ENCODE results near the gene CEP97.

CEP97 gene

DNA sequence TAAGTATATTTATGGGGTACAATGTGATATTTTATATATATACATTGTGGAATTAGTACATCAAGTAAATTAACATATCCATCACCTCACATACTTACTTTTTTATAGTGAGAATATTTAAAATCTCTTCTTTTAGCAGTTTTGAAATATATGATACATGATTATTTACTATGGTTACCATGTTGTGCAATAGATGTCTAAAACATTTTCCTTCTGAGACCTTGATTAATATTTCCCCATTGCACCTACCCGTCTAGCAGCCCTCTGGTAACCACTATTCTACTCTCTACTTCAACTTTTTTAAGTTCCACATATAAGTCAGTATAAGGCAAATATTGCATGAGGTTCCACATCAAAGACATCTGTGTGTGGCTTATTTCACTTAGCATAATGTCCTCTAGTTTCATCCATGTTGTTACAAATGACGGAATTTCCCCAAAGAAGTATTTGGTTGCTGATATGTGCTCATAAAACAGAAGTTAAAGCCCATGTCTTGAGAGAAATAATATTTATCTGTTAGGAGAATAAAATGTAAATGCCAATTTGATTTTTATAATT, 95.3 kb downstream of the CEP97 start:
- TF ChIP-seq CTCF (IDR thresholded peaks at IDR 0.05; ENCODE audit: control insufficient read depth, extremely low read depth, insufficient read depth), result no peak
- DNase-seq (ENCODE audit: low read depth), result no peak
- H3K4me3 ChIP-seq (ENCODE audit: low read depth, low read length), result no peak overlapping the region
